Renal pelvis (tissue), 4 donors: ENCODE results near the gene CBFA2T3. TPM values are rescaled to one million over a fixed set of nuclear protein-coding genes. Genes with fewer than 3 reads are reported as not detected.

Experiments
- DNase-seq: peaks from one replicate; pipeline ENCODE4 v3.0.0-alpha.2; 2013
- polyA plus RNA-seq, 3 donors: library from polyadenylated mRNA; unstranded; fragments of 120-200 nt; gene quantifications; one replicate each; pipeline ENCODE4 v1.2.1, GENCODE V29; 2013; ENCODE audit not compliant: insufficient read length in 3 of 3

Gene CBFA2T3
- polyA plus RNA-seq, 3 donors = 3.1 to 3.6 (median 3.5) TPM

DNA sequence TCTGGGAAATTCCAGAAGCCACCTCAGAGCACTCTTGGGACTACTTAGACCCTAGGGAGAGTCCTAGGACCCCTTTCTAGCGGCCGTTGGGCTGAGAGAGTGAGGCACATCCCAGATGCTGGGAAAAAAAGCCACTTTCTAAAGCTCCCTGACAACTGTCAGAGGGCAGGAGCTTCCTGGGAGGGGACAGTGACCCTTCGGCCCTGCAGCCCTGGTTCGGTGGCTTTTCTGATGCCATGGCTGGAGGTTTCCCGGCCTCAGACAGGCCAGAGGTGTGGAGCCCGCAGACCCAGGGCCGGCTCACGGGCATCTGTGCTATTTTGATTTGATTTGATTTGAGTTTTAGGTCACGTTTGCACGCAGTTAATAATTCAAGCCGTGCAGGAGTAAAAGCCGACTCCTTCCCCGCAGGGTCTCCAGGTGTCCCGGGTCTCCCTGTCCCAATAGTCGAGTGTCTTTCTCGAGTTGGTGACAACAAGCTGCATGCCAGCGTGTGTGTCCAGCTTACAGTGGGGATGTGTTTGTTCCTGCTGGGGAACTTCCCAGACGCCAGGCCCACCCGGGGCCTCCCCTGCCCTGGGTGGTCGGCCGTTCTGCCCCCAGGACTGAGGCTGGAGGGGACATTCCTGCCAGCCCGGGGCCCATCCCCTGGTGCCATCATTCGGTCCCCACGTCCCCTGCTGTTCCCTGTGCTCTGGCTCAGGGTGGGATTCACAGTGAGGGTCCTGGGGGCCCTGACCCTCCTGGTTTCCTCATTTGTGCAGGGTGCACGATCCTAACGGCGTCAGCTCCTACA, 1.0 kb upstream of the CBFA2T3 start:
- no peak for DNase-seq

DNA sequence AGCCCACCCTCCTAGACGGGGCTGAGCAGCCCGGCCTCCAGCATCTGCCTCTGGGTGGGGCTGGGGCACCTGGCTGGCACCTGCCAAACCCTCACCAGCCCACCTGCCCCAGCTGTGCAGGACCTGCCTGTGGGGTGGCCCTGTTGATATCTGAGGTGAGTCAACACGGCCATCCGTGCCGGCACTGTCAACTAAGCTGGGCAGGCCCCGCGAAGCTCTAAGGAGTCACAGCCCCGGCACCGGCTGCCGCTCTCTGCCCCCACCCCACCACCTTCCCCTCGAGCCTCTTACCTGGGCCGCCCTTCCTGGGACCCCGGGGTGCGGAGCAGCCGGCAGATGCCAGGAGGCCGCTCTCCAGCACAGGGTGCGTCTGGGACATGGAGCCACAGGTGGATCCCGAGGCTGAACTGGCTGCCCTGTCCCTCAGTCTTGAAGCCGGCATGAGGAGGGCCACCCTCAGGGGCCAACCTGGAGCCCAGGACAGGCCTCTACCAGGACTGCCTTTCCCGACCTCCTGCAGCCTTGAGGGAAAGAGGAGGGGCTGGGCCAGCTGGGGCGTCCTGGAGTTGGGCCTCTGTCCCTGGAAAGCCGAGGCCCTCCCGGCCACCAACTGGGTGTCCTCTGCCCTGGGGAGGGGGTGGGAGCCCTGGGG, 515 bp downstream of the CBFA2T3 start:
- DNase-seq = no peak

DNA sequence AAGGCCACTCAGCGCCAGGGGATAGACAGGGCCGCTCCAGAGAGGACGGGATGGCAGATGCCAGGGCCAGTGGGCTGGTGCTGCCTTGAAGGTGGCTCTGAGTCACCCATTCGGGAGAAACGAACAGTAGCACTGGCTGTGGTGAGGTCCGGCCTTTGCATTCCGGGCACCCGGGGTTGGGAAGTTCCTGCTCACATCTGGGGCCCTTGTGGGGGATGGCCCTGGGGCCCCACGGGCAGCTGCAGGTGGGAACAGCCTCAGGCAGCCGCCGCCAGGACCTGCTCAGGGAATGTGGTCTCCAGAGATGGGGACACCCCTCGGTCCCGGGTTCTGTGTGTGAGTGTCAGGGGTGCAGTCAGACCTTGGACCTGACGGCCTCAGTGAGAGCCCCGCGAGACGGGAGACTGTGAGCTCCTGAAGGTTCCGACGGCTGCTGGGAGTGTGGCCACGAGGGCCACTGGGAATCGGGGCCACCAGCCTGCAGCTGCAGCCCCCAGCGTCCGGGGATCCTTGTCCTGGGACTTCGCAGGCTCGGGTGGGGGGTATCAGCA, 1.4 kb downstream of the CBFA2T3 start:
- no peak for DNase-seq

DNA sequence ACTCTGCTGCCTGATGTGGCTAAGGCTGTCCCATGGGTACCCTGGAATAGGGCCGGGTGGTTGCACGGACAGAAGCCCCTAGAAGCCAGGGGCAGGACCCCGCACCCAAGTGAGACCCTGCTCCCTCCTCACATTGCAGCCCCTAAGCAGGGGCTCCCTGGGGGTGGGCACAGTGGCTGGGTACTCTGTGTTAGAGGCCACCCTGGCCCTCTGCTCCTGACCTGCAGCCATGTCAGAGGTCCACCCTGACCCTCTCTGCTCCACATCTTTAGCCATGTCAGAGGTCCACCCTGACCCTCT, 2.1 kb downstream of the CBFA2T3 start:
- DNase-seq = no peak

DNA sequence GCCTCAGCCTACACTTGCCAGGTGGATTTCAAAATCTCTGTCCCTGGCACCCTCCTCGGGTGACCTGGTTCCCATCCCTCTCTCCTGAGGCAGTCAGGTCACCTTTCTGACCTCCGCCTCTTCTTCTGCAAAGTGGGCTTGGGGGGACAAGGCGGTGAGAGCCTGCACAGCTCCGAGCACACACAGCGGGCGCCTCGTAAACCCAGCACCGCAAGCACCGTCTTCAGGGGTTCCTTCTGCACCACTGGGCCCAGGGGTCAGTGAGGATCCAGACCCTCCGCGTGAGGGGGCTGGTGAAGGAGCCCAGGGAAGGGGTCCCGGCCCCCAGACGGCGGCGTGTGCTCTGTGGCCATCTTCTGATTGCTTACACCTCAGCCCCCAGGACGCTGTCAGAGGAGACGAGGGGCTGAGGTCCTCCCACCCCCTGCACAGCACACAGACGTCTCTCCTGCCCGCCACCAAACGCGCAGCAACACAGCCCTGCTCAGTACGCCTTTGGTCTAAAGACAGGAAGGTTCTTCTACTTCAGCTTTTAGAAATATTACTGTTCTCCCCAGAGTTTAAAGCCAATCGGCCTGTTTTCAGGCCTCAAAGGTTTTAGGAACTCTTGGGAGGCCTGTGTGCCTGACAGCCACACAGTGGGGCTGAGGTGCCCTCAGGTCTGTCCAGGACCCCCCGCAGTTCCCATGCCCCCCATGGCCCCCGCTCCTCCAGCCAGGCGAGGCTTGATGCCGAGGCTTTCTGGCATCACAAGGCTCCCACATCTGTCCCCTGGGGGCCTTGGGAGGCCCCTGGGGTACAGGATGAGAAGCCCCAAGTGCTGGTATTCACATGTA, 2.7 kb downstream of the CBFA2T3 start:
- no peak for DNase-seq

DNA sequence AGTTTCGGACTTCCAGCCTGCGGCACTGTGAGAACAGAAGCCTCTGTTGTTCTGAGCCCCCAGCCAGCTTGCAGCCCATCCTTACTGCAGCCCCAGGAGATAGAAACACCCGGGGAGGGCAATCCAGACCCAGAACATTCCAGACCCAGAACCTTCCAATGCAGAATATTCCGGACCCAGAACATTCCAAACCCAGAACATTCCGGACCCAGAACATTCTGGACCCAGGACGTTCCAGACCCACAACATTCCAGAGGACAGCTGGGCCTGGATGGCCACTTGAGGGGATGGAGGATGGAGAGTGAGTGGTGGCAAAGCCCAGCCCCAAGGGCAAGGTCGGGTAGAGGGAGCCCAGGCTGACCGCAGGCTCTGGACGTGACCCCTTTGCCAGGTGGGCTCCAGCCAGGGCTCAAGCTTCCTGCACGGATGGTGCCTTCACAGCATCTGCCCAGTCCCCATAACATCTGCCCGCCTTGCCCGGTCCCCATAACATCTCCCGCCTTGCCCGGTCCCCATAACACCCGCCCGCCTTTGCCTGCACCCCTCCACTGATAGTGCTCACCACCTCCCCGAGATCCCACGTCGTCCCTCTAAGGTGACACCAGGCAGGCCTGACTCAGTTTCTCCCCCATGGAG, 3.5 kb downstream of the CBFA2T3 start:
- no peak for DNase-seq

DNA sequence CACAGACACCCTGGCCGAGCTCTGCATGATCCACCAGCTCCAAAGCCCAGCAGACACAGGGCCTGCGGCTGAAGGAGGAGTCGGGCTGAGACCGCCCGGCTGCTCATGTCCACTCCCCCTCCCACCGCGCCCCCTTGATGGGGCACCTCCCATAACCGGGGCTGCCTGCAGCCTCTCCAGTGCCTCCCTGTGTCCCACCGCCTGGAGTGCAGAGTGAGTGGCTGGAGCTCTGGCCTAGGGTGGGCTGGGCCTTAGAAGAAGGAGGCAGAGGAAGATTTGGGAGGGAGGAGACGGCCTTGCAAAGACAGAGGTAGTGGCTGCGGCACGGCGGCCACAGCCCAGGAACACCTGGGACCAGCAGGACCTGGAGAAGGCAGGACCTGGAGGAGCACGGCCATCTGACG, 4.0 kb downstream of the CBFA2T3 start:
- DNase-seq = peak; percentile 64

DNA sequence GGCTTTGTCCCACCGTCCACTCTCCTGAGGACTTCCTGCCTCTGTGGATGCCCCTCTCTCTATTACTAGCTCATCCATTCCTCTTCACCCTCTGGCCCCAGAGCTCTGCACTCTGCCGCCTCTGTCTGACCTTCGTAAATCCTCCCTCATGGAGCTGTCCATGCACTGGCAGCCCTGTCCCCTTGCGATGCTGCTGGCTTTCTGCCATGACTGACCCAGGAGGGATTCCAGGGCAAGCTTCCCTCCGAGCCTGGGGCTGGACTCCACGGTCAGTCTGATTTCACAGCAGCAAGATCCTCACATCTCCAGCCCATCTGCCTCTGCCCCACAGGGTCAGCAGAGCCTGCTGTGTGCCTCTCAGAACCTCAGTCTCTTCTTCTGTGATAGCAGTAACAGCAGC, 4.7 kb downstream of the CBFA2T3 start:
- DNase-seq = no peak

DNA sequence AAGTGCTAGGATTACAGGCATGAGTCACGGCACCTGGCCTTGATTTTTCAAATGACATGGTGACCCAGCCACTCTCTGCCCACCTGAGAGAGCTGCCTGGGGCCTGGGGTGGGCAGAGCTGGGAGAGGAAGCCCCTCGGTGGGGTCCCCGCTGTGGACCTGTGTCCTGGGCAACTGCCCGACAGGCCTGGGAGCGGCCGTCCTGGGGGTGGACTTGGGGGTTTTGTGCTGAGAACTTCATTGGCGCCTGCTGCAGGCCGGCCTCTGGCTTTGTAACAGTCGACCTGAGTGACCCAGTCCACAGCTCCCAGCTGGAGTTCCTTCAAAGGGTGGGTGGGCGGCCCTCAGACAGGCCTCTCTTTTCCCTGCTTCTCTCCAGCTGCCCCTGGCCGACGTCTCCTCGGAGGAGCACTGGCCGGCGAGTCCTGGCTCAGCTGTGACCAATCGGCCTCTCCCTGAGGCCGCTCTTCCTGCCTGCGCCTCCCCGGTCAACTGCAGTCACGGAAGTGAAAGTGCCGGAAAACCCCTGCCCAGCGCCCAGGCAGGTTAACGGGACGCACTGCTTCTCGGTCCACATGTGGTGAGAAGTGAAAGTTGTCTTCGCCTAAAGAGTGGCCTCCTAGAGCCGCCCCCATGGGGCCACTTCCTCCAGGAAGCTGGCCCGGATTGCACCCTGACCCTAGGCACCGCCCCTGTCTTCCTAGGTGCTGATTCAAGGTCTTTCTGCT, 5.5 kb downstream of the CBFA2T3 start:
- no peak for DNase-seq

DNA sequence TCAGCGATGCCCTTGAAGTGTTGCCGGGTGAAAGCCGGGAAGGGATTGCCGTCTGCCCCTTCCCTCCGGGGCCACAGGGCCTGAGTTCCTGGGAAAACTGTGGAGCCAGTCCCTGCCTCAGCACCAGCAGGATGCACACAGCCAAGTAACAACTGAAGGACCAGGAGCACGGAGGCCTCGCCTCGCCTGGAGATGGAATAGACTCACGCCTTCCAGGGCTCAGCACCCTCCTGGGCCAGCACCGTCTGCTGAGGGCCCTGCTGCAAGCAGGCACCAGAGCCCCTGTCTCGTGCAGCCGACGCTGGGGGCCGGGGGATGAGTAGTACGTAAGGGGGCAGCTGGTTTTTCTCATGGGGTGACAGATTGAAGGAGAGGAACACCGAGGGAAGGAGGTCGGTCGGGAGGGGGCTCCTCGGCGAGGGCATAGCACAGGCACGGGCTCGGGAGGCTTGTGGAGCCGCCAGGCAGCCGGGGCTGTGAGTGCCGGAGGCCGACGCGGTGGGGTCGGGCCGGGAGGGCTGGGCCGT, 6.4 kb downstream of the CBFA2T3 start:
- DNase-seq = no peak

DNA sequence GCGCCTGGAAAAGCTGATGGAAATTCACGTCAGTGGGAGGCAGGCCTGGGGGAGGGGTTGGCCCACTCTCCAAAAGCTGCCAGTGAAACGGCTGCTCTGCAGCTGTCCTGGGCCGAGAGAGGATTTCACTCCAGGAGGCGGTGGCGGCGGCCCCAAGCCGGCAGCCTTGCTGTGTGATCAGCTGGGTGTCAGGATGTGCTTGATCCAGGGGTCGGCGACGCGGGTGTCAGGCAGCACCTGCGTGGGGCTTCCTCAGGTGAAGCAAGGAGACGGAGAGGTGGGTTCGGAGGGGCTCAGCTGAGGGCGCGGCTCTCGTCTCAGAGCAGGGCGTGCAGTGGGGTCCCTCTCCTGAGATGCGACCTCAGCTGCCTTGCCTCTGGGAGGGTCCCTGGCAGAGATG, 7.0 kb downstream of the CBFA2T3 start:
- DNase-seq = no peak

DNA sequence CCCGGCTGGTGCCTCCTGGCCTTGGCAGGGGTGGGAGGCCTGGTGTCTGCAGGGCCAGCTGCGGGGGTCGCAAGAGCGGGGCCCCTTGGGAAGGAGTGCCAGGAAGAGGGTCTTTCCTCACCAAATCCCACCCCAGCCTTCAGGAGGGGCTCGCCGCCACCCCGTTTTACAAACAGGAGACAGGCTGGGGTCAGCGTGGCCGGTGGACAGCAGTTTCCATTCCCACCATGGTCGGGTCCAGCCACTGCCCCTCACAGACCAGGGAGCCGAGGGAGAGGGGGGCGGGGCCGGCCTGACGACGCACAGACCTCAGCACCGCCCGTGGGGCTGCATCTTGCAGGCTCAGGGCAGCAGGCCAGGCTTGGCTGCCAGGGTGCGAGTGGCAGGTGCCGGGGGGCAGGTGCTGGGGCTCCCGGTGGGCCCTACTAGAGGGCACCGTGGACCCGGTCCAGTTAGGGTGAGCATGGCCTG, 7.6 kb downstream of the CBFA2T3 start:
- no peak for DNase-seq

DNA sequence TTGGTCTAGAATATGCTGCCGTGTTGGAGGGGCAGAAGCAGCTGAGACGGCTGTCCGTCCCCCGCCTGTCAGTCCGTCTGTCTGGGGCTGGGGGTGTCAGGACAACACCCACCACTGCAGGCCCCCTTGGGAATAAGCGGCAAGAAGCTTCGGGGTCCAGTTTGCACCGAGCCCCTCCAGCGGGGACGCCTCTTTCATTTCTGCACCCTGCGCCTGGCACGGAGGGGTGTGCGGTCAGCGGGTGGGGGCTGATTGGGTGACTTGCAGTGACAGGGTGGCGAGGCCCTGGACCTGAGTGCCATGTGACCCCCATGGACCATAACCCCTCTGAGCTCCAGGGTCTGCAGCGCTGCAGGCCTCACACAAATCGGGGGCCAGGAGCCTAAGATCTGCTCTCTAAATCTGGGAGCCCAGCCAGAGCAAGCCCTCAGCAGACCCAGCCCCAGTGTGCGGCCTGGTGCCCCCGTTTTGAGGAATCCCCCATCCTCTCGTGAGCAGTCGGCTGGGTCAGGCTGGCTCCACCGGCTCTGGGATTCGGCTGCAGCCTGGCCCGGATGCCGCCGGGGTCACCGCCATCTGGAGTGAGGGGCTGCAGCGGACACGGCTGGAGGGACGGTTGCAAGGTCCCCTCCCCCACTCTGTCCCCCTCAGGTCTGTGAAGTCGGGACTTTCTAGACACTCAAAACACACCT, 8.3 kb downstream of the CBFA2T3 start:
- DNase-seq = no peak

DNA sequence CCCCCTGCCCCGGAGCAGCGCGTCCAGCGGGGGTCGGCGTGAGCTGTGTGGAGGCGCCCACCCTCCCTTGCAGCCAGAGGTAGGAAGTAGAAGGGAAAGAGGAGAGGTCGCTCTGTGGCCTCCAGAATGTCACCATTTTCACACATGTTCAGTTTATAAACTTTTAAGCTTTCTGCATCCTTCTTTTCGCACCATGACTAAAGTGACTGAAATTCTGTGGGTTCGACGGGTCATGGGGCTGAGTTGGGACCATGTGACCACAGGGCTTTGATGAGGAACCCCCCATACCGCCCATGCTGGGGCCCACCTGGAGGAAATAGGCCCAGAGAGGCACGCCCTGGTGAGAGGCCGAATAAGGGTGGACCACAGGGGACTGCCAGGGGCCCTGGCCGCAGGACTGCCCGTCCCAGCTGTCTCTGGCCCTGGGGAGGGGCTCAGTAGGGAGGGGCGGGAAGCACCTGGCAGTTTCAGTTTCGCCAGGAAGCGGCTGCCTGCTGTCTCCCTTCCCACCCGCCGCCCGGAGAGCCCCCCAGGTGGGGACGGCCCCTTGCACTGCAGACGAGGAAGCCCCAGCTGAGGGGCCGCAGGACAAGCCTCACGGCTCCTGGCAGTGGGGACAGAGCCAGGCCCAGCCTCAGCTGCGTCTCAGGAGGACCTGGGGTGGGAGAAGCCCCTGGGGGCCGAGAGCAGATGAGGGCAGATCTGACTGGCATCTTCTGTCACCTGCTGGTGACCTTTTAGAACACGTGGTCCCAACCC, 9.0 kb downstream of the CBFA2T3 start:
- no peak for DNase-seq

DNA sequence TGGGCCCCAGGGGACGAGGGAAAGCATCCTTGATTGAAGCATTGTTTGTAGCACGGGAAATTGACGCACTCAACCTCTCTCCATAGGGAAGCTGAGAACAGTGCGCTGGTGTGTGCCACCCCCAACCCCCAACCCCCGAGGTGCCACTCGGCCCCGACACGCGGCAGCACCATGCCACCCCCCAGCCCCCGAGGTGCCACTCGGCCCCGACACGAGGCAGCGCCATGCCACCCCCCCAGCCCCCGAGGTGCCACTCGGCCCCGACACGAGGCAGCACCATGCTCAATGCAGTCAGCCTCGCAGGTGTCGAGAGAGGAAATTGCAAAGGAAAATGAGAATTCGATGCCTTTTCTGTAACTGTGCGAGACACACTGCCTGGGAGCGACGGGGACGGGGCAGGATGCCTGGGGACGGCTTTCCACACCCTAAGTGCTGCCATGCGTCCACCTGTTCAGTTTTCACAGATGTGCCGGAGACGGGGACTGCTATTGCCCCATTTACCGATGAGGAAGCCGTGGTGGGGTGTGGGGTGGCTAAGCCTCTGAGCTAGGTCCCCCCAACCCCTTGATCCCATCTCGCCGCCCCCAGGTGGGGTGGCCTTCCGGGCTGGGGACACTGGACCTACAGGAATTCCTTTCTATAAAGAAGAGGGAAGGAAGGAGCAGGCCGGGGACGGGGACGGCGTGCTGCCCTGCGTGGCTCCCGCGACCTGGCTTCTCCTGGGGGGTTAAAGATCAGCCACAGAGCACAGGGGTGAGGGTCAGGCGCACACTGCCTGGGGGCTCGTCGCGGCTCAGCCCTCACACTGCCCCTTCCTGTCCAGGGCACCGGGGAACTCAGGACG, 9.8 kb downstream of the CBFA2T3 start:
- DNase-seq = no peak

DNA sequence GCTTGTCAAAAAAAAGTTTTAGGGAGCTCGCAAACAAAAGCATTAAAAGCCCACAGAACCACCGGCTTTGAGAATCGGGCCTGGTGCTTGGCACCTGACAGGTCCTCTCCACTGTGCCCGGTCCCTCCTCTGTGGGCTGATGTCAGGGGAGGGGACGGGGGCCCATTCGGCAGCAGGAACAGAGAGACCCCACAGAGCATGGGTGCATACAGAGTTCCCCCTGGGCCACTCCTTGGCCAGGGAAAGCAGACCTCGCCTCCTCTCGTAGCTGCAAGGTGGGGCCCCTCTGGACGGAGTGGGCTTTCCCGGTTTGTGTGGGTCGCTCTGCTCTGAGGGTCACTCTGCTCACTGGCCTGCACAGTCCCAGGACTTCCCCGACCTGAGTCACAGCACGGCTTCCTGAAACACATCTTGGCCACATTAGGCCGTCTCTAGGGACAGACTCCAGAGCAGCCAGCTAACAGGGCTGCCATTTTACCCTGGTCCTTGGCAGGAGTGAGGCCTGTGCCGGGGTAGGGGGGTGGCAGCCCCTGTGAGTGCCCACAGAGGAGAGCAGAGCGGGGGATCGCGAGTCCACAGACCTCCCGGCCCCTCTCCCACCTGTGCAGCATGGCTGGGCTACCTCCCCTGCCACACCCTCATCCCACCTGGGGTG, 11.1 kb downstream of the CBFA2T3 start:
- no peak for DNase-seq

DNA sequence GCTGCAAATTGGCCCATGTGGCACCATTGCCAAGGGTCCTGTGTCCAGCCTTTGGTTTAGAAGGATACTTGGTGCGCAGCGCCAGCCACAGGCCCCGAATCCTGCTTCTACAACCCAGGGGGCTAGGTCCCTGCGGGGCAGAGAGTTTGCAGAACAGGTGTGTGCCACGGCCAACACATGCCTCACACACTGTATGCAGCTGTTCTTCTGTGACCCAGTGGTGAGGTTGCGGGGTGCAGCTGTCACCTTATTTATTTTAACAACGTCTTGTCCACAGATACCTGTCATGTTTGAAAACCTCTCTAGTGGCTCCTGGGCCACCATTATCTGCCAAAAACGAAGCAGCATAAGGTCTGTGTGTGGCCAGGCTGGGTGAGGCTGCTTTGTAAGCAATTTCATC, 11.6 kb downstream of the CBFA2T3 start:
- DNase-seq = no peak

DNA sequence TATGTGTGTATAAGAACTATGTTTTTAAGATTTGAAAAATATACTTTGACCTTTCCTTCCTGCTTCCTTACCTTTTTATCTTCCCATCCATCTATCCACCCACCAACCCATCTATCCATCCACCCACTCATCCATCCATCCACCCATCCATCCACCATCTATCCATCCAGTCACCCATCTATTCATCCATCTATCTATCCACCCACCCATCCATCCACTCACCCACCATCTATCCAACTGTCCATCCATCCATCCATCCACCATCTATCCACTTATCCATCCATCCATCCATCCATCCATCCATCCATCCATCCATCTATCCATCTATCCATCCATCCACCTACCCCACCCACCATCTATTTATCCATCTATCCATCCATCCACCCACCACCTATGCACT, 12.4 kb downstream of the CBFA2T3 start:
- no peak for DNase-seq
